Peyer's patch (tissue), 4 donors: ENCODE results near the gene POMT1.

Experiments used
- CTCF ChIP-seq, 6 experiments: fragments of 450-650 bp in 4 of 6; fragments of 200-600 bp in 2 of 6; sonication (generic) in 1 of 6; IDR thresholded peaks; one replicate each; pipeline ENCODE4 v1.5.1; 2017 to 2019; ENCODE audit warnings: antibody characterized with exemption in 6 of 6, mild to moderate bottlenecking in 3 of 6, moderate library complexity in 1 of 6
- POLR2A ChIP-seq, 2 donors: fragments of 450-650 bp; IDR thresholded peaks; one replicate each; pipeline ENCODE4 v1.5.1; 2017; ENCODE audit warnings: antibody characterized with exemption in 2 of 2, mild to moderate bottlenecking in 2 of 2, moderate library complexity in 2 of 2

GRCh38 chr9:131500377-131500776 lies 2.3 kb upstream of the POMT1 start:
- TF ChIP-seq POLR2A (IDR thresholded peaks at IDR 0.05) (no peak), CTCF (IDR thresholded peaks at IDR 0.05) (no peak)
